Astrocyte (in vitro differentiated cells and primary cell): ENCODE data around the gene PCED1A. TPM values are rescaled to one million over a fixed set of nuclear protein-coding genes. Genes with fewer than 3 reads are reported as not detected.

Experiments used
- DNase-seq: peaks from one replicate; pipeline ENCODE4 v3.0.0-alpha.2; 2010; ENCODE audit warnings: low read depth
- FAIRE-seq: peaks from 2 replicates; lab custom pipeline; 2011; peaks lifted over from hg19 to GRCh38; lab: Jason Lieb, UNC
- H2AFZ ChIP-seq: 2 replicates; pipeline ENCODE4 v1.6.0; 2012; ENCODE audit warnings: low read depth, low read length, inconsistent platforms
- H3K27ac ChIP-seq: 2 replicates; pipeline ENCODE4 v1.5.1; 2011; ENCODE audit warnings: low read depth, low read length, inconsistent platforms
- H3K27me3 ChIP-seq: 2 replicates; pipeline ENCODE4 v1.6.0; 2011; ENCODE audit warnings: low read length, inconsistent platforms; ENCODE audit not compliant: insufficient read depth
- H3K36me3 ChIP-seq: 2 replicates; pipeline ENCODE4 v1.5.1; 2011; ENCODE audit warnings: low read length, inconsistent platforms; ENCODE audit not compliant: insufficient read depth
- H3K4me1 ChIP-seq: 2 replicates; pipeline ENCODE4 v1.5.1; 2011; ENCODE audit warnings: low read length, inconsistent platforms; ENCODE audit not compliant: insufficient read depth
- H3K4me2 ChIP-seq: 2 replicates; pipeline ENCODE4 v1.6.0; 2012; ENCODE audit warnings: low read length, inconsistent platforms
- H3K4me3 ChIP-seq: 2 replicates; pipeline ENCODE4 v1.5.1; 2011; ENCODE audit warnings: low read depth, mild to moderate bottlenecking, low read length, inconsistent platforms; ENCODE audit not compliant: insufficient read depth
- H3K79me2 ChIP-seq: 2 replicates; pipeline ENCODE4 v1.6.0; 2012; ENCODE audit warnings: mild to moderate bottlenecking, low read length, inconsistent platforms; ENCODE audit not compliant: insufficient read depth
- H3K9ac ChIP-seq: 2 replicates; pipeline ENCODE4 v1.6.0; 2012; ENCODE audit warnings: mild to moderate bottlenecking, low read length, inconsistent platforms
- H3K9me3 ChIP-seq: 2 replicates; pipeline ENCODE4 v1.5.1; 2012; ENCODE audit warnings: low read depth, mild to moderate bottlenecking, low read length, inconsistent platforms; ENCODE audit not compliant: insufficient read depth
- H4K20me1 ChIP-seq: 2 replicates; pipeline ENCODE4 v1.6.0; 2012; ENCODE audit warnings: low read length, inconsistent platforms; ENCODE audit not compliant: insufficient read depth
- H3K27ac Mint-ChIP-seq: one replicate; pipeline ENCODE4 v1.8.0; 2021; ENCODE audit warnings: mild to moderate bottlenecking, mixed read lengths; ENCODE audit not compliant: unreplicated experiment
- H3K27me3 Mint-ChIP-seq: one replicate; pipeline ENCODE4 v1.8.0; 2021; ENCODE audit warnings: low read depth, mixed read lengths; ENCODE audit not compliant: unreplicated experiment
- H3K36me3 Mint-ChIP-seq: one replicate; pipeline ENCODE4 v1.8.0; 2021; ENCODE audit warnings: low read depth, mixed read lengths; ENCODE audit not compliant: unreplicated experiment
- H3K4me1 Mint-ChIP-seq: one replicate; pipeline ENCODE4 v1.8.0; 2021; ENCODE audit warnings: low read depth, mixed read lengths; ENCODE audit not compliant: unreplicated experiment
- H3K4me3 Mint-ChIP-seq: one replicate; pipeline ENCODE4 v1.8.0; 2021; ENCODE audit warnings: mild to moderate bottlenecking, moderate library complexity, mixed read lengths; ENCODE audit not compliant: unreplicated experiment
- H3K9me3 Mint-ChIP-seq: one replicate; pipeline ENCODE4 v1.8.0; 2021; ENCODE audit warnings: mild to moderate bottlenecking, mixed read lengths; ENCODE audit not compliant: unreplicated experiment
- EZH2 ChIP-seq: IDR thresholded peaks from 2 replicates; pipeline ENCODE4 v1.6.1; 2012; ENCODE audit warnings: mild to moderate bottlenecking, low read length, inconsistent platforms; ENCODE audit not compliant: insufficient read depth
- total RNA-seq: library from RNA; stranded (reverse); gene quantifications from 2 replicates; pipeline ENCODE4 v1.2.1, GENCODE V29; 2021
- TF ChIP-seq, protein P1 (sequence below): IDR thresholded peaks from 2 replicates; pipeline ENCODE4 v1.5.1; 2011; ENCODE audit warnings: low read depth, mild to moderate bottlenecking, inconsistent platforms, low read length, moderate library complexity; ENCODE audit not compliant: insufficient read depth

Gene PCED1A
- total RNA-seq, 1 donor from 2014 or later = 17.2 TPM

- Histone ChIP-seq H3K27ac (no peak overlapping the region), H3K9ac (no peak overlapping the region), H3K36me3 (no peaks in the 10 kb centered on the region), H3K4me3 (no peak overlapping the region), H4K20me1 (no peaks in the 10 kb centered on the region), H3K79me2 (no peaks in the 10 kb centered on the region), H3K27me3 (peaks cover 24% of the 10 kb centered on the region), H3K9me3 (no peaks in the 10 kb centered on the region), H3K4me2 (peak overlapping the region; percentile 36), H3K4me1 (peaks cover 13% of the 10 kb centered on the region), H2AFZ (no peak overlapping the region)
- TF ChIP-seq EZH2 = no peak
- TF ChIP-seq, protein P1, sequence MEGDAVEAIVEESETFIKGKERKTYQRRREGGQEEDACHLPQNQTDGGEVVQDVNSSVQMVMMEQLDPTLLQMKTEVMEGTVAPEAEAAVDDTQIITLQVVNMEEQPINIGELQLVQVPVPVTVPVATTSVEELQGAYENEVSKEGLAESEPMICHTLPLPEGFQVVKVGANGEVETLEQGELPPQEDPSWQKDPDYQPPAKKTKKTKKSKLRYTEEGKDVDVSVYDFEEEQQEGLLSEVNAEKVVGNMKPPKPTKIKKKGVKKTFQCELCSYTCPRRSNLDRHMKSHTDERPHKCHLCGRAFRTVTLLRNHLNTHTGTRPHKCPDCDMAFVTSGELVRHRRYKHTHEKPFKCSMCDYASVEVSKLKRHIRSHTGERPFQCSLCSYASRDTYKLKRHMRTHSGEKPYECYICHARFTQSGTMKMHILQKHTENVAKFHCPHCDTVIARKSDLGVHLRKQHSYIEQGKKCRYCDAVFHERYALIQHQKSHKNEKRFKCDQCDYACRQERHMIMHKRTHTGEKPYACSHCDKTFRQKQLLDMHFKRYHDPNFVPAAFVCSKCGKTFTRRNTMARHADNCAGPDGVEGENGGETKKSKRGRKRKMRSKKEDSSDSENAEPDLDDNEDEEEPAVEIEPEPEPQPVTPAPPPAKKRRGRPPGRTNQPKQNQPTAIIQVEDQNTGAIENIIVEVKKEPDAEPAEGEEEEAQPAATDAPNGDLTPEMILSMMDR = no peak
- Mint-ChIP-seq H3K4me1 (peaks cover 11% of the 10 kb centered on the region), H3K36me3 (no peaks in the 10 kb centered on the region), H3K27me3 (peaks cover 38% of the 10 kb centered on the region), H3K9me3 (peaks cover 9% of the 10 kb centered on the region), H3K4me3 (no peak overlapping the region), H3K27ac (no peak overlapping the region)
- FAIRE-seq (no peak), DNase-seq (peak; percentile 44)
Observed at GRCh38 chr20:2822073-2822472, 18.4 kb downstream of the PCED1A start.

DNA sequence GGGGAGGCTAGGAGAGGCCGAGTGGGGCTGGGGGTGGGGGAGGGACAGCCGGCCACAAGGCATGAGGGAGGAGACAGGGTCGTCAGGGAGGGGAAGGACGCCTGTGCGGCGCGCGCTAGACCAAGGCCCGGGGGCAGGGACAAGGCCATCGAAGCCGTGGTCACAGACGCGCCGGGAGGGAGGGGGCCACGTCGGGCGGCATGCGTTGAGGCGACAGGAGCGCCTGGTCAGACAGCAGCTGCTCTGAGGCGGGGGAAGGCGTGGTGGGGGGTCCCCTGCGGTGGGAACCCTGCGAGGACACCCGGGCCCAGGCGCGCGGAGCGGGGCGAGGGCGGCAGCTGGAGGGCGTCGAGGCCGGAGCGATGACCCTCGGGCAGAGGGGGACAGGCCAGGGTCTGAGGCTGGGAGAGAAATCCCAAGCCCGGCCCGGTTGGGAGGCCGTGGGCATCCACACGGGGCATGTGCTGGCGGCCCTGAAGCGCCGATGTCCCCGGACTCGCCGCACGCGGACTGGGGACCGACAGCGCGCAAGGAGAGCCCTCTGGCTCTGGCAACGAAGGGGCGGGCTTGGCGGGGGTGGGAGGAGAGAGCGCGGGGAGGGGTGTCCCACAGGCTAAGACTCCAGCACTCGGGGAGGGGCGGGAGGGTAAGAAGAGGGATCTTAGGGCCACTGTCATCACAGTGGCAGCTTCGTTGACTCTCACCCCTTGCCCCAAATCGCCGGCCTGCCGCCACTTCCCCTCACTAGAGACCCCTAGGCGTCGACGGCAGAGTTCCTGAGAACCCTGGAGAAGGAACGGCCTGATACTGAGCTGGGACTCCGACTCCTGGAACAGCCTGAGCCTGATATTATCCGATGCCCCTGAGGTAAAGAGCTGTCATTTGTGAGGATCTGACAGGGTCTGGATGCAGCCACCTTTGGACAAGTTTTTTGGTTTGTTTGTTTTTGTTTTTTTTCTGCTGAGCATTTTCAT, 19.3 kb downstream of the PCED1A start:
- Histone ChIP-seq H3K4me1 (peaks cover 13% of the 10 kb centered on the region), H3K4me2 (peak overlapping the region; percentile 71), H3K36me3 (no peaks in the 10 kb centered on the region), H3K79me2 (no peaks in the 10 kb centered on the region), H3K9ac (no peak overlapping the region), H3K27ac (no peak overlapping the region), H2AFZ (no peak overlapping the region), H3K4me3 (no peak overlapping the region), H3K27me3 (peaks cover 16% of the 10 kb centered on the region), H4K20me1 (no peaks in the 10 kb centered on the region), H3K9me3 (no peaks in the 10 kb centered on the region)
- Mint-ChIP-seq H3K4me1 (peaks cover 11% of the 10 kb centered on the region), H3K27ac (no peak overlapping the region), H3K4me3 (no peak overlapping the region), H3K9me3 (peaks cover 9% of the 10 kb centered on the region), H3K36me3 (no peaks in the 10 kb centered on the region), H3K27me3 (peaks cover 35% of the 10 kb centered on the region)
- FAIRE-seq (no peak), DNase-seq (no peak)
- TF ChIP-seq EZH2 = peak; percentile 78
- TF ChIP-seq, protein P1 = no peak
